GM18507 (cell line): ENCODE measurements around the gene ENPP6.

Experiments used
- DNase-seq: peaks from one replicate; pipeline ENCODE4 v3.0.0; 2011; ENCODE audit warnings: low read depth; ENCODE audit not compliant: insufficient read length; ENCODE audit errors: extremely low spot score
- FAIRE-seq: peaks from 2 replicates; lab custom pipeline; 2011; peaks lifted over from hg19 to GRCh38; lab: Jason Lieb, UNC

The ENPP6 gene

GRCh38 chr4:184117662-184118199, 99.9 kb downstream of the ENPP6 start:
- no peak for FAIRE-seq
- no peak for DNase-seq

- no peak for DNase-seq
- no peak for FAIRE-seq
Measured at GRCh38 chr4:184115399-184115798, 102.3 kb downstream of the ENPP6 start.

- FAIRE-seq (no peak), DNase-seq (no peak)
Measured at GRCh38 chr4:184114431-184114830, 103.2 kb downstream of the ENPP6 start.

- DNase-seq: no peak
- FAIRE-seq: no peak
Measured at GRCh38 chr4:184112006-184112550, 105.6 kb downstream of the ENPP6 start.

DNA sequence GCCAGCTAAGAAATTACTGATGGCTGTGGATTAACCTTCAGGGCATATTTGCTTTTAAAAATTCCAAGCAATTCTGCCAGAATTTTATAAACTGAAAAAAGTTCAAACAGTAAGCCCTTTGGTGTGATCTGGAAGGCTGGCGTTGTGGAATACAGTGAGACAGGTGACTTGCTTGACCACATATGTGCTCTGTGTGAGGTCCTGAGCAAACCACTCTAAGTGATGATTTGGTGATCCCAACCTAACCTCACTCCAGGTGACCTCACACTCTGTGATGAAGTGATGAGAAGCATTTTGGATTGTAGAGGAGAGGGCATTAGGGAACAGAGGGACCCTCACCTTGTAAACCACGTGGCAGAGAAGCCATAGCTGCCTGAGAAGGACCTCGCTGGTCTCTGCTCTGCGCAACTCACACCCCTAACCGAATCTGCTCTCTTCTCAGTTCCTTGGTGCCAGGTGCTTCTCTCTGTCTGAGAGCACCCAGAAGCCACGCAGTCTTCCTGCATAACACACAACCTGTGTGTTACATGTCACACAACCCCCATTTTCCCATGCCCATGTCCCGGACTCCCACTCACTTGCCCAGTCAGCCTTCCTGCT, 106.3 kb downstream of the ENPP6 start:
- no peak for FAIRE-seq
- DNase-seq: no peak

GRCh38 chr4:184110452-184111224, 107.0 kb downstream of the ENPP6 start:
- no peak for DNase-seq
- FAIRE-seq: no peak

DNA sequence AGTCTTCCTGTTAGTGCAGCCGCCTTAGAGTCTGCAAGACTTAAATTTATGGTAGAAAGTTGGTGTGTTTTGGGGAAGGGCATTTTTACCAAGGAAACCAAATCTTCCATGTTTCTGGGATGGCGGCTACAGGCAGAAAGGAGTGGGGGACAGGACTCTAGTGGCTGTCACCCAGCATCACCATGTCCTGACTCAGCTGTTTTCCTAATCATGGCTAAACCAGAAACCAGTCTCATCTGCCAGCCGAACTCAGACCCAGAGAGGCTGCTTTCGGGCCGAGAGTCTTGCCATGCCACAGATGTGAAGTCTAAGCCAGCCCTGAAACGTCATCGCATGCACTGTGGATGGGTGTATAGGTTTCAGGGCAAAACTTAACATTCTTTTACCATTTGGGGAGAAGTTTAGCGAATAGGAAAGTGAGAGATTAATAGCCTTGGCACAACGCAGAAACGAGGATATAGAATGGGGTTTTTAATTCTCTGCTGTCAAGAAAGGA, 109.6 kb downstream of the ENPP6 start:
- FAIRE-seq (no peak), DNase-seq (no peak)

GRCh38 chr4:184104419-184105101, 113.1 kb downstream of the ENPP6 start:
- FAIRE-seq: peak; percentile 71

DNA sequence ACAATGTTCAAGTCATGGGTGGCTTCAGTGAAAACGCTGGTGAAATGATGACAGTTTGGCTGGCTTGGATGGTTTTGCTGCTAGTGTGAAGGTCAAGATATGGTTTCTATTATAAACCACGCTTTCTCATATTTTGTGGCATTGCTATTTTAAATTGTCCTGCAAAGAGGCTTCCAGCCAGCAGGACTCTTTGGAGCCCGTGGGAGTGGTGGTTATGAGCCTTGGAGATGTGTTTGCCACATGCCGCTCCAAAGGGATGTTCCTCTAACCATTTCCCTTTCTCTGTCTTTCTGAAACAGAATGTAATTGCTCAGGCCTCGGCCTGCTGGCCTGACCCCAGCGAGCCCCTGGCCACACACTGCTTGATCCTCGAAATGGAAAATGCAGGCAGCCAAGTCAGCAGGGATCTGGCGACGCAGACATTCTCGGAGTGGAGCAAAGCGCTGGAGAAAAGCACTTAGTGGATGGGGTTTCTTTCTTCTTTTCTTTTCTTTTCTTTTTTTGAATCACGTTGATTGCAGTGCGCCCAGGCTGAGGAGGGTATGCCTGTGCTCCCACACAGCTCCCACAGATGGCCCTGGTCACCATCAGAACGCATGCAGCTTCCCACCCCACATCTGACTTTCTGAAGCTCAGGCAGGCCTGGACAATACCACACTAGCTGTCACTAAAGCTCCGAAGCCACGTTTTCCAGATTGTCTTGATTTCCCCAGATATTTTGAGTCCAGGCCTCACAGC, 114.0 kb downstream of the ENPP6 start:
- no peak for FAIRE-seq
- no peak for DNase-seq

More at GRCh38 chr4:184104419-184105101, 113.1 kb downstream of the ENPP6 start:
- no peak for DNase-seq

- no peak for DNase-seq
- no peak for FAIRE-seq
Measured at GRCh38 chr4:184102927-184103326, 114.7 kb downstream of the ENPP6 start.

DNA sequence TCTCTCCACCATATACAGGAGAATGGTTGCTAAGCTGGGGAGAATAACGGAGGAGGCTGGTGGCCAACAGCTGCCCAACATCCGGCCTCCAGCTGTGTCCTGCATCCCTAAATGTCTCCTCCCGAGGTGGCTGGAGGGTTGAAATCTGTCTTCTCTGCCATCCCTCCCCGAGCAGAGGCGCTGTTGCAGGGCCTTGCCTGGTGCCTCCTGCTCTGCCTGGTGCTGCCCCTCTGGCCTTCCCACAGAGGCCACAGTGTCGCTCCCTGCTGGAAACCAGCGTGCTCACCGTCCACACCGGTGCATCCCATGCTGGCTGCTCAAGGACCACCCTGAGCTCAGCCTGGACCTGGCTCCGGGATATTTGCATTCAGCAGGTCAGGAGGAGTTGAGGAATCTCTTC, 115.2 kb downstream of the ENPP6 start:
- no peak for FAIRE-seq
- DNase-seq: no peak

GRCh38 chr4:184101711-184102110, 116.0 kb downstream of the ENPP6 start:
- FAIRE-seq (no peak), DNase-seq (no peak)

- DNase-seq (peak; percentile 38), FAIRE-seq (peak; percentile 48)
Measured at GRCh38 chr4:184100297-184100885, 117.3 kb downstream of the ENPP6 start.

- FAIRE-seq (no peak), DNase-seq (no peak)
Measured at GRCh38 chr4:184099535-184099966, 118.1 kb downstream of the ENPP6 start.

DNA sequence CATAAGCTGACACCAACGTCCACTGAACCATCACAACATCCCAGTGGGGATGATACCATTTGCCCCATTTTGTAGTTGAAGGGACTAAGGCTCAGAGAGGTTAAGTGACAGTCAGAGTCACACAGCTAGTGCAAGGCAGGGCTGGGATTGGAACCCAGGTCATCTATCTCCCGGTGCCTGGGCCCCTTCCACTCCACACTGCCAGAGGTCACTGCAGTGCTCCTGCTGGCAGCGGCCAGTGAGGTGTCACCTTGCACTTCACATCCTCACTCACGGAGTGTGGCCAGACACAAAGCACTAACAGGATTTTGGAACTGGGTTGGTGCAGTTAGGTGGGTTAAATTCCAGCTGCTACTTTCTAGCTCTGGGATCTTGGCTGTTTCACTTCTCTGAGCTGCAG, 118.7 kb downstream of the ENPP6 start:
- FAIRE-seq (no peak), DNase-seq (no peak)

DNA sequence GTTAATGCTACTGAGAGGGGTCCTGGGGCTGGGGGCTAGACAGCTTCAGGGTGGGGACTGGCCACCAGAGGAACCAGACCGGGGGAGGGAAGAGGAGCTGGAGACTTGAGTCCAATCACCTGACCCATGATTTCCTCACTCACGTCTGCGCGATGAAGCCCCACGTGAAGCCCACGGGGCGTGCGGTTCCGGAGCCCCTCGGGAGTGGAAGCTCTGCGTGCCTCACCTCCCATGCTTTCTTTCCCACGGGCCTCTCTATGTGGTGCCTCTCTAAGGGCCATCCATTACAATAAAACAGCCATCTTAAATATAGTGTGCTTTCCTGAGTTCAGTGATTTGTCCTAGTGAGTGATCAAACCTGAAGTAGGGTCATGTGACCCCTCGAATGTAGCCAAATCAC, 119.9 kb downstream of the ENPP6 start:
- FAIRE-seq (no peak), DNase-seq (no peak)

- FAIRE-seq (peak; percentile 41), DNase-seq (no peak)
Measured at GRCh38 chr4:184097241-184097605, 120.5 kb downstream of the ENPP6 start.

DNA sequence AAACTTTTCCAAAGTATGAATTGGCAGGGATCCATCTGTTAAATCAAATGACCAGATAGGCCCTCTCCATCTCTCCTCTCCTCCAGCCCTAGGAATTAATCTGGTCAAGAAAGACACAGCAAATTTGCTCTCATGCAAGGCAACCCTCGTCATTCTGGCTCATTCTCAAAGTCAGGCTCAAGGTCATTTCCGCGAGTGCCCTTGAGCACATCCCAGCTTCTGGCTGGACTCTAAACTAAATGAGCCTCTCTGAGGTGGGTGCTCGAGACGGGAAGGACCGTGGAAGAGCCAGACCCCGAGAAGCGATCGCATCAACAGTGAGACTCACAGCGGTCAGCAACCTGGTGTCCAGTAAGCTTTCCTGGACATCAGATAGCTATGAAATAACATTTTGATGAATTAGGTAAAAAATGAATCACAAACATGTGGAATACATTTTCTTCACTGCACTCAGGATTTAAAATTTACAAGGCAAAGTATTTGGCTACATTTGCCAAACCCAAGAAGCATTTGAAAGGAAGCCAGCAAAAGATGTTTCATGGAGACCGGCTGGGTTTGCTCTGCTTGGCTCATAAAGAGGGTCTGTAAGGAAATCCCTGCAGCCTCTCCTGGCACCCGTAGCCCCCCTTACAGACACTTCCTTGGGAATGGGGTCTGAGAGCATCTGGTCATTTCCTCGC, 121.0 kb downstream of the ENPP6 start:
- FAIRE-seq (no peak), DNase-seq (no peak)
